Glutamatergic neuron (in vitro differentiated cells): ENCODE measurements around the gene DHX40. TPM values are rescaled to one million over a fixed set of nuclear protein-coding genes. Genes with fewer than 3 reads are reported as not detected.

Experiments used
- DNase-seq: peaks from one replicate; pipeline ENCODE4 v3.0.0; 2022
- H3K27ac Mint-ChIP-seq: one replicate; pipeline ENCODE4 v1.8.0; 2020; ENCODE audit warnings: mild to moderate bottlenecking, mixed read lengths, inconsistent platforms; ENCODE audit not compliant: unreplicated experiment
- H3K27me3 Mint-ChIP-seq: one replicate; pipeline ENCODE4 v1.8.0; 2020; ENCODE audit warnings: mild to moderate bottlenecking, moderate library complexity, mixed read lengths, inconsistent platforms; ENCODE audit not compliant: unreplicated experiment
- H3K36me3 Mint-ChIP-seq: one replicate; pipeline ENCODE4 v1.8.0; 2020; ENCODE audit warnings: mild to moderate bottlenecking, mixed read lengths, inconsistent platforms; ENCODE audit not compliant: unreplicated experiment
- H3K4me1 Mint-ChIP-seq: one replicate; pipeline ENCODE4 v1.8.0; 2020; ENCODE audit warnings: mild to moderate bottlenecking, low read depth, mixed read lengths, inconsistent platforms; ENCODE audit not compliant: unreplicated experiment
- H3K4me3 Mint-ChIP-seq: one replicate; pipeline ENCODE4 v1.8.0; 2020; ENCODE audit warnings: mild to moderate bottlenecking, mixed read lengths, inconsistent platforms; ENCODE audit not compliant: unreplicated experiment
- H3K9me3 Mint-ChIP-seq: one replicate; pipeline ENCODE4 v1.8.0; 2020; ENCODE audit warnings: mild to moderate bottlenecking, moderate library complexity, mixed read lengths, inconsistent platforms; ENCODE audit not compliant: unreplicated experiment
- CTCF ChIP-seq: fragments of 200-600 bp; sonication (generic); IDR thresholded peaks from one replicate; pipeline ENCODE4 v1.5.0; 2021; ENCODE audit not compliant: partially characterized antibody, unreplicated experiment
- total RNA-seq: library from RNA; stranded (reverse); fragmentation: NEBNext Ultra II Directional; extraction: Animal tissue kit (Norgen Biotek cat#: 25700); gene quantifications from one replicate; pipeline ENCODE4 v1.2.1, GENCODE V29; 2021; ENCODE audit not compliant: unreplicated experiment

DHX40 gene
- total RNA-seq, 1 donor from 2014 or later, result 33.7 TPM

GRCh38 chr17:59525668-59526067 lies 39.7 kb upstream of the DHX40 start:
- H3K4me3 Mint-ChIP-seq, result no peak overlapping the region
- H3K9me3 Mint-ChIP-seq, result no peaks in the 10 kb centered on the region
- H3K27ac Mint-ChIP-seq, result no peak overlapping the region
- H3K4me1 Mint-ChIP-seq, result no peaks in the 10 kb centered on the region
- no peak for TF ChIP-seq CTCF
- no peak for DNase-seq
- H3K36me3 Mint-ChIP-seq, result no peaks in the 10 kb centered on the region
- no peaks in the 10 kb centered on the region for H3K27me3 Mint-ChIP-seq

GRCh38 chr17:59526451-59526850 lies 39.0 kb upstream of the DHX40 start:
- no peak for DNase-seq
- TF ChIP-seq CTCF, result no peak
- Mint-ChIP-seq H3K4me1 (no peaks in the 10 kb centered on the region), H3K36me3 (no peaks in the 10 kb centered on the region), H3K9me3 (no peaks in the 10 kb centered on the region), H3K27ac (no peak overlapping the region), H3K4me3 (no peak overlapping the region), H3K27me3 (no peaks in the 10 kb centered on the region)

- Mint-ChIP-seq H3K27me3 (no peaks in the 10 kb centered on the region), H3K36me3 (no peaks in the 10 kb centered on the region), H3K4me1 (no peaks in the 10 kb centered on the region), H3K4me3 (no peak overlapping the region), H3K27ac (no peak overlapping the region), H3K9me3 (no peaks in the 10 kb centered on the region)
- TF ChIP-seq CTCF, result no peak
- DNase-seq, result no peak
Observed at GRCh38 chr17:59527325-59527917, 38.0 kb upstream of the DHX40 start.

- H3K27me3 Mint-ChIP-seq, result no peaks in the 10 kb centered on the region
- TF ChIP-seq CTCF, result no peak
- H3K27ac Mint-ChIP-seq, result no peak overlapping the region
- H3K9me3 Mint-ChIP-seq, result peaks cover 1% of the 10 kb centered on the region
- no peak overlapping the region for H3K4me3 Mint-ChIP-seq
- H3K36me3 Mint-ChIP-seq, result no peaks in the 10 kb centered on the region
- no peak for DNase-seq
- no peaks in the 10 kb centered on the region for H3K4me1 Mint-ChIP-seq
Observed at GRCh38 chr17:59527931-59528330, 37.5 kb upstream of the DHX40 start.

- DNase-seq, result no peak
- H3K27me3 Mint-ChIP-seq, result no peaks in the 10 kb centered on the region
- no peaks in the 10 kb centered on the region for H3K36me3 Mint-ChIP-seq
- H3K4me3 Mint-ChIP-seq, result no peak overlapping the region
- TF ChIP-seq CTCF, result no peak
- no peak overlapping the region for H3K27ac Mint-ChIP-seq
- H3K4me1 Mint-ChIP-seq, result no peaks in the 10 kb centered on the region
- H3K9me3 Mint-ChIP-seq, result peaks cover 1% of the 10 kb centered on the region
Observed at GRCh38 chr17:59530531-59530930, 34.9 kb upstream of the DHX40 start.
